HG03097 (cell line): ENCODE results near the gene KIF6.
"Not testable (repeated sequence)": the region's sequence is repeated elsewhere in the genome, so short reads cannot be mapped to it uniquely, and the experiment has no call there.

Experiments
- ATAC-seq: cut with Tn5 transposase; IDR thresholded peaks from one replicate; pipeline ENCODE4 v1.9.1; 2021; ENCODE audit not compliant: unreplicated experiment, low FRiP score

Gene KIF6

GRCh38 chr6:39303425-39304153 is 421.6 kb downstream of the KIF6 start:
- ATAC-seq, result no peak

GRCh38 chr6:39302669-39303424 is 422.4 kb downstream of the KIF6 start:
- ATAC-seq, result peak; percentile 71

DNA sequence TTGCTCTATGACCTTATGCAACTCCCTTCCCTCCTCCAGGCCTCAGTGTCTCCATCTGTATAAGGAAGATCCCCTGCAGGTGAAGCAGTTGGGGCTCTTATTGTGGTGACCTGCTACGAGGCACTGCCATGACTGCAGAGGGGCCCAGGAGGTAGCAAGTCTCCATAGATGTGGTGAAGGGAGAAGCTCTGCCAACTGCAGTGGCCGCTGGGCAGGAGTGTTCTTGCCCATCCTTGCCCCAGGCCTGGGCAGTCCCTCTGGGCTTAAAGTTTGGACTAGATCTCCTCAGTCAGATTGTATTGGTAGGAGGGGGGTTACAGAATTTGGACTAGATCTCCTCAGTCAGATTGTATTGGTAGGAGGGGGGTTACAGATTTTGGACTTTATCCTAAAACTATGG is 423.2 kb downstream of the KIF6 start:
- no peak for ATAC-seq

- ATAC-seq, result no peak
Measured at GRCh38 chr6:39301606-39302005, 423.6 kb downstream of the KIF6 start.

DNA sequence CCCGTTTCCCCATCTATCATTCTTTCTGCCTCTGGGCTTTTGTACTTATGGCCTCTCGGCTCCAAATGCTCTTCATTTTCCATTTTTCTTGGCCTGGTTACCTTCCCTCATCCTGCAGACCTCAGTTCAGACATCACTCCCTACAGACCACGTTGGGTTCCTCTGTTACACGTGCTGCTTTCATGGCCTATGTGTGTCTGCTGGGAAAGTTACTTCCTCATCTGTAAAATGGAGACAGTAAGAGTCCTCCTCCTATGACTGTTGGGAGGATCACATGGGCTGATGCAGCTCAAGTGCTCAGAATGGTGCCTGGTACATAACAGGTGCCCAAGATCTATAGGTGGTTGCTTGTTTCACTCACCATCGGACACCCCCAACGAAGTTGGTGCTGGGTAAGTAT is 424.5 kb downstream of the KIF6 start:
- no peak for ATAC-seq

GRCh38 chr6:39298061-39298460 is 427.1 kb downstream of the KIF6 start:
- ATAC-seq, result no peak

GRCh38 chr6:39296745-39297640 is 428.2 kb downstream of the KIF6 start:
- no peak for ATAC-seq

DNA sequence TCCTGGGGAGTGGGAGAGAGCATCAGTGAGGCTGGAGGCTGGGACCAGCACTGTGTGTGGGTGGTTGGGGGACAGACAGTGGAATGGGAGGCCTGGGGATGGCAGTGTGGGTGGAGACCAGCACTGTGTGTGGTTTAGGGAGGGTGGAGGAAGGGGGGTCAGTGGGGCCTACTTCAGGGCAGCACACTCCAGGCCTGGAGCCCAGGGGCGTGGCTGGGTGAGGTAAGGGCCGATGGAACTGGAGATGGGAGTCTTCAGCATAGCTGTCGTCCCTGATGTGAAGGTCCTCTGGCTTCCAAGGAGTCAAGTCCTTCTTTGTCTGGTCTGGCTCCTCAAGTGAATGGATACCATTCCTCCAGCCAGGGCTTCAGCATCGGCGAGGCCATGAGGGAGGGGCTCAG is 429.6 kb downstream of the KIF6 start:
- ATAC-seq, result no peak

- no peak for ATAC-seq
Measured at GRCh38 chr6:39294899-39295298, 430.3 kb downstream of the KIF6 start.

GRCh38 chr6:39294133-39294532 is 431.1 kb downstream of the KIF6 start:
- no peak for ATAC-seq

DNA sequence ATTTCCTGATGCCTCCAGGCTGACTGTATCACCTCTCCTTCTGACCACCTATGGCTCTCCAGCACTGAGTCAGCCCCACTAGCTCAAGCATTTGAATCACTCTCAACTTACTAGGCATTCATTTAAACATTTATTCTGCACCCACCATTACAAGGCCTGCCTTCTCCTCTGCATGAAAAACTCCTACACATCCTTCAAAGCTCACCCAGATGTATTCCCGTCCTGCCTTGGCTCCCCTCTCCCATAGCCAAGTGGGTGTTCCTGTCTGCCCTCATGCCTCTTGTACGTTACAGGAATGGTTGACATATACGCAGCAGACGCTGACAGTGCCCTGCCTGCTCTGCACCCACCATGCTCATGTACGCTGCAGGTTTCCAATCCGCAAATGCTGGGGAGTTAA is 432.6 kb downstream of the KIF6 start:
- no peak for ATAC-seq

- ATAC-seq, result no peak
Measured at GRCh38 chr6:39289490-39289889, 435.7 kb downstream of the KIF6 start.

DNA sequence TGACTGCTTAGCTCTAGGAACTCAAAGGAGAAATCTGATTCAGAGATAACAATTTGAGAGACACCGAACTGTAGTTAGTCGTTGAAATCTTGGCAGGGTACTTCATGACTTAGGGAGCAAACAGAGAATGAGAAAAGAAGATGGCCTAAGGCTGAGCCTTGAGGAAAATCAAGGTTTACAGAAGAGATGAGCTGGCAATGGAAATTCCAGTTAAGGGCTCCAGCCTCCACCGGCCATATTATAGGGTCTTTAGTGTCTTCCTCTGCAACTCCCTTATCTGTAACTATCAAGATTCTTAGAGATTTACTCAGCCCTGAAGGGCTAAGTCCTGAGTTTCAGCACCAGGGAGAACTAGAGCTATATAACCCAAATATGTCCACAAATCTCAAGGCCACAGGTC is 437.6 kb downstream of the KIF6 start:
- ATAC-seq, result no peak

GRCh38 chr6:39286596-39286995 is 438.6 kb downstream of the KIF6 start:
- ATAC-seq, result not testable (repeated sequence)

GRCh38 chr6:39282774-39283173 is 442.4 kb downstream of the KIF6 start:
- no peak for ATAC-seq

DNA sequence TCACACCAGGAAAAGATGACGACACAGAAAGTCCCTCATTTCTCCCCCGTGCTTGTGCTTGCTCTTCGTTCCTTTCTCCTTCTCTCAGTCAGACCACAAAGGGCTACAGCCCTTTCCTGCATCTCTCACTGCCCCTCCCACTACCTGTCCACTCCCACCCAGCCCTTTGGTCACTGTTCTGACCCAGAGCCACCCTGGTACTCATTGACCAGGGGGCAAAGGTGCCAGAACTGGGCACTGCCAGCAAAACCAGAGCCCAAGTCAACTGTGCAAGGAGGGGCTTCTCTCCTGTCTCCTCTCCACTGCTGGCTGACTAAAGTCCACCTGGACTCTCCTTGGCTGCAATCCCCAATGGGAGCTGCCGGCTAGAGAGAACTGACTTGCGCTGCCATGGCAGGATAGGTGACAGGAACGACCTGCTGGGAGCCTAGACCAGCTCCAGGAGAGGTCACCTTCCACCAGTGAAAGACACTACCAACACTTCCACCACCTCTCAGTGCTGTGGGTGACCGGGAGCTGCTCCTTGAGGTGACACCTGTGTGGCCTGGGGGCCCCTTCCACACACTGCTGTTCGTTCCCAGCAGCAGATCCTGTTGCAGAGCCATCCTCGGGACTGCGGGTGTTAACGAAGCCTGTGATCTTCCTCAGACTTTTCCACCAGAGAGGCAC is 443.8 kb downstream of the KIF6 start:
- ATAC-seq, result no peak

- ATAC-seq, result no peak
Measured at GRCh38 chr6:39280247-39280731, 444.9 kb downstream of the KIF6 start.
